OCI-LY1 (cell line): ENCODE results near the gene IAH1.

Experiments used
- CTCF ChIP-seq: fragments of 200-600 bp; sonication (generic), shearing (Covaris generic); IDR thresholded peaks from 2 replicates; pipeline ENCODE4 v1.5.1; 2017; ENCODE audit warnings: mild to moderate bottlenecking, antibody characterized with exemption, low read length, moderate library complexity, mixed read lengths
- EZH2 ChIP-seq: fragments of 200-600 bp; sonication (generic), shearing (Covaris generic); IDR thresholded peaks from 2 replicates; pipeline ENCODE4 v1.8.0; 2017; ENCODE audit warnings: borderline replicate concordance, mixed run types, mild to moderate bottlenecking, antibody characterized with exemption, low read length, moderate library complexity, mixed read lengths

GRCh38 chr2:9508931-9509330, 34.6 kb downstream of the IAH1 start:
- TF ChIP-seq CTCF (no peak), EZH2 (no peak)
